Common myeloid progenitor, CD34-positive (primary cell): ENCODE data around the gene NT5C3A. TPM values are rescaled to one million over a fixed set of nuclear protein-coding genes. Genes with fewer than 3 reads are reported as not detected.

ENCODE experiments used
- CTCF ChIA-PET: fragments of 350-600 bp; sonication (Branson Sonifier 250); formaldehyde crosslinking; loops from one replicate; lab custom pipeline; 2021; ENCODE audit warnings: antibody characterized with exemption; lab: Charles Lee
- POLR2A ChIA-PET: fragments of 350-600 bp; sonication (Branson Sonifier 250); formaldehyde crosslinking; loops from one replicate; lab custom pipeline; 2021; ENCODE audit warnings: antibody characterized with exemption; lab: Charles Lee
- DNase-seq, 3 donors: peaks; one replicate each; pipeline versions ENCODE4 v3.0.0 to v3.0.0-alpha.2; 2013
- H3K27ac ChIP-seq, 2 experiments: 1 replicate in 1 of 2; 2 replicates in 1 of 2; pipeline ENCODE4 v1.7.0; 2013; ENCODE audit warnings: inconsistent platforms in 2 of 2, low read length in 2 of 2, mild to moderate bottlenecking in 2 of 2, low read depth in 1 of 2, moderate library complexity in 1 of 2; ENCODE audit not compliant: severe bottlenecking in 2 of 2, insufficient read depth in 1 of 2, poor library complexity in 1 of 2
- H3K27me3 ChIP-seq, 5 experiments: replicated peaks in 2 of 5; 1 replicate in 3 of 5; 2 replicates in 2 of 5; pipeline versions ENCODE4 v1.6.1 to v1.7.0; 2013; ENCODE audit warnings: low read length in 4 of 5, mild to moderate bottlenecking in 2 of 5, moderate library complexity in 2 of 5, inconsistent platforms in 1 of 5; ENCODE audit not compliant: insufficient read depth in 5 of 5, control insufficient read depth in 4 of 5
- H3K36me3 ChIP-seq, 4 experiments: 1 replicate in 2 of 4; 2 replicates in 2 of 4; pipeline versions ENCODE4 v1.6.1 to v1.7.0; 2013; ENCODE audit warnings: low read length in 3 of 4, control low read depth in 1 of 4, mild to moderate bottlenecking in 1 of 4; ENCODE audit not compliant: control insufficient read depth in 4 of 4, insufficient read depth in 4 of 4
- H3K4me1 ChIP-seq, 4 experiments: 1 replicate in 3 of 4; 2 replicates in 1 of 4; pipeline versions ENCODE4 v1.6.1 to v1.7.1; 2013; ENCODE audit warnings: low read length in 3 of 4, mild to moderate bottlenecking in 3 of 4, control low read depth in 1 of 4, inconsistent platforms in 1 of 4, moderate library complexity in 1 of 4; ENCODE audit not compliant: control insufficient read depth in 4 of 4, insufficient read depth in 4 of 4; ENCODE audit errors: control extremely low read depth in 1 of 4
- H3K4me3 ChIP-seq, 7 experiments: 1 replicate in 4 of 7; 2 replicates in 3 of 7; pipeline versions ENCODE4 v1.5.1 to v1.7.0; 2013; ENCODE audit warnings: mild to moderate bottlenecking in 7 of 7, low read length in 6 of 7, moderate library complexity in 6 of 7, inconsistent platforms in 2 of 7, low read depth in 2 of 7, control low read depth in 1 of 7; ENCODE audit not compliant: insufficient read depth in 4 of 7, control insufficient read depth in 1 of 7; ENCODE audit errors: extremely low read depth in 1 of 7
- H3K9me3 ChIP-seq, 5 experiments: 1 replicate in 4 of 5; 2 replicates in 1 of 5; pipeline versions ENCODE4 v1.6.1 to v1.7.1; 2013; ENCODE audit warnings: low read length in 4 of 5, mild to moderate bottlenecking in 2 of 5, inconsistent platforms in 1 of 5, low read depth in 1 of 5, moderate library complexity in 1 of 5; ENCODE audit not compliant: control insufficient read depth in 4 of 5, insufficient read depth in 2 of 5; ENCODE audit errors: control extremely low read depth in 1 of 5
- WGBS: methylation state at CpG from one replicate; pipeline ENCODE4 v1.1.5; 2013; ENCODE audit not compliant: insufficient coverage; 5-methylcytosine and 5-hydroxymethylcytosine counted together
- polyA plus RNA-seq: library from polyadenylated mRNA; unstranded; fragments of 120-200 nt; gene quantifications from one replicate; pipeline ENCODE4 v1.2.1, GENCODE V29; 2013

NT5C3A gene
- 96.9 TPM for polyA plus RNA-seq

DNA sequence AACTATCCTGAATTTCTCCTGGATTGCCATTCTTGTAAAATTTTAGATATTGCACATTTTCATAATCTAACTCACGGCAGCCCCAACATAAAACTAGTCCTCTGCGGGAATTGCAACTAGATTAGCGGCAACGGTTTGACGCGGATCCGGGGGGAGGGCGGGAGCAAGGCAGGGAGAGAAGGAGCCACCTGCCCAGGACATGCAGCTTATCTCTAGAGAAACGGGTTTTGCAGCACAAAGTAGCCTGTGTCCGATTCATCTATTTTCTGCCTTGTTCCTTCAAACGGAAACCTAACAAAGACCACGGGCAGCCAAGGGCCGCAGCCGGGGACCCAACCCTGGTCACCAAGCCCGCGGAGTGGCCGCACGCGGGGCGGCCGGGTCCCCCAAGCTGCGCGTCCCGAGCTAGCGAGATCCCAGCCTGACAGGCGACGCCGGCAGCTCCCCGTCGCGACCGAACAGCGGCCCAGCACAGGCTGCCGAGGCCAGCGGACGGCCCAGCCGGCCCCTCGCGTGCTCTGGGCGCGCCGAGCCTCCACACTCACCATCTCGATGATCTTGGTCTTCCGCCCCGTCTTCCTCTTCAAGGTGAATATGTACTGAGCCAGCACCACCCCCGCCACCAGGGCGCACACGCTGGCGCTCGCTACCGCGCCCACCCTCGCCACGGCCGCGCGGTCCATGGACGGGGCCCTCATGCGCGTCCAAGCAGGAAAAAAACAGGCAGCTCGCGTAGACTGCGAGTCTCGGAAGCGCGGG lies at the start of gene NT5C3A:
Gene NT5C3A (minus strand): TSS at position 754 of the 759 bp plus-strand sequence. CDS start 71 bp downstream, at position 683.
- peak within 1 kb of the TSS; percentile 92 to 99 (median 97) for H3K4me3 ChIP-seq
- peaks cover 0 to 4% (median 2%) of the 10 kb centered on the region in 5 experiments for H3K9me3 ChIP-seq
- H3K36me3 ChIP-seq = peaks cover 0 to 15% (median 3%) of the 10 kb centered on the region in 4 experiments
- no peaks in the 10 kb centered on the region for H3K27me3 ChIP-seq
- WGBS = 0% methylated on average over 54 of the region's 66 CpGs
- POLR2A ChIA-PET = interaction anchor here (0.6 to 1.4 kb wide), 2 partner anchors 8 to 16 kb away, joined by 4 to 7 read pairs; no protein-coding TSS in a partner anchor
- CTCF ChIA-PET = interaction anchor here (1.1 to 6.8 kb wide), 4 partner anchors 10 to 45 kb away, joined by 3 to 36 read pairs (median 15); partner anchors contain the start of gene RP9
- H3K27ac ChIP-seq = peak within 1 kb of the TSS; percentile 83 to 93
- DNase-seq = peak in 2 of 3 donors; percentile 20 to 35
- peaks cover 17 to 51% (median 33%) of the 10 kb centered on the region in 4 experiments for H3K4me1 ChIP-seq

DNA sequence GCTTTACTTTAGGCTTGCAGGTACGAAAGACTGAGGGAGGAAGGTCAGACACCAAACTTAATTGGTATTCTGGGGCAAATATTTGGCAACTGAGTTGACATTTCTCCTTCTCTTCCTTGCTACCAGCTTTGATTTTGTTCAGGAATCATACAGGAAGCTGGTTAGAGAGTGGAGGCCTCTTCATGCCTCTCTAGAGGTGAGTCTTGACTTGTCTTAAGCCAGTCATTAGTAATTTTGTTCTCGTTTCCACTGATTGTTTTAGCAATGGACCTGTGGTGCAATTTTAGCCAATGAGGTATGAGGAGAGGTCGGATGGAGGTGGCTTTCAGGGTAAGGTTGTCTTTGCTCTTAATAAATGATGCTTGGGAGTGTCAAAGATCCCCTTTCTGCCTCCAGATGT lies 49.0 kb upstream of the NT5C3A start:
- H3K4me1 ChIP-seq = peaks cover 15 to 27% (median 21%) of the 10 kb centered on the region in 4 experiments
- DNase-seq = no peak
- H3K9me3 ChIP-seq = no peaks in the 10 kb centered on the region
- WGBS = 94% methylated on average over 3 of the region's 3 CpGs
- CTCF ChIA-PET = interaction anchor here (5.2 kb wide), 1 partner anchor 266 kb away, joined by 51 read pairs; no protein-coding TSS in a partner anchor
- H3K27me3 ChIP-seq = no peaks in the 10 kb centered on the region
- no peaks in the 10 kb centered on the region for H3K36me3 ChIP-seq
- POLR2A ChIA-PET = no interaction called here
- H3K27ac ChIP-seq = no peak overlapping the region
- H3K4me3 ChIP-seq = no peak overlapping the region

- peak in 2 of 3 donors; percentile 12 to 14 for DNase-seq
- Histone ChIP-seq H3K4me3 (peak overlapping the region; percentile 48 to 98 (median 77)), H3K27me3 (no peaks in the 10 kb centered on the region), H3K4me1 (peaks cover 15 to 31% (median 21%) of the 10 kb centered on the region in 4 experiments), H3K36me3 (peaks cover 0 to 2% (median 0%) of the 10 kb centered on the region in 4 experiments), H3K9me3 (no peaks in the 10 kb centered on the region), H3K27ac (no peak overlapping the region)
- POLR2A ChIA-PET = interaction anchor here (0.5 kb wide), 1 partner anchor 18 kb away, joined by 4 read pairs; no protein-coding TSS in a partner anchor
- WGBS = 34% methylated on average over 6 of the region's 11 CpGs
- CTCF ChIA-PET = interaction anchor here (0.6 to 5.3 kb wide), 14 partner anchors 10 to 740 kb away, joined by 3 to 51 read pairs (median 3); partner anchors contain the start of gene BBS9
Measured at GRCh38 chr7:33109758-33110238, 47.2 kb upstream of the NT5C3A start.

DNA sequence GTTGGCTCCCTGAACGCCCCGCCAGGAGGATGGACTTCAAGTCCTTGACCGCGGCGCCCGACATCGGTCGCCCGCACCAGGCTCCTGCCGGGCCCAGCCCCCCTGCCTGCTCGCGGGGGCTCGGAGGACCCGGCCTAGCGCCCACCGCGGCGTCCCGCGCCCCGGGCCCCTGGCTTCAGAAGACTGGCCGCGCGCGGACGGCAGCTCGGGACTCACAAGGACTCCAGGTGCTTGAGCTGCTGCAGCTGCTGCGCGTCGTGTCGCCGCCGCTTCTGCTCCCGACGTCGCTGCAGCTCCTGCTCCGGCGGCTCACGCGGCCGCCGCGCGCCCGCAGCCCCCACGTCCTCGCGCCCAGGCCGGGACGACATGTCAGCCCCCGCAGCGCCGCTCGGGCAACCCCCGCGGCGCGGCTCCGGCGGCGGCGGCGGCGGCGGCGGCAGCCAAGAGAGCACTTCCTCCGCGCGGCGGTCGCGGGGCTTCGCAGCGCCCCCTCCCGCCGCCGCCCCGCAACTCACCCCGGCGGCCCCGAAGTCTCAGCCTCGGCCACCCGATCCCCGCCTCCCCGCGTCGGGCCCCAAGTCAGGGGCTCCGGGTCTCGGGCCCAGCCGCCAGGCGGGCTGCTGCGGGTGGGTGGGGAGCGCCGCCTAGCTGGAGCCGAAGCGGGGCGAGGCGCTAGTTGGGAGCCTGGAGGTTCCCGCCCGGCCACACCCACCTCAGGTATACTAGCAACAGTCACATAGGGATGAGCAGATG lies 46.6 kb upstream of the NT5C3A start, which contains the start of gene RP9:
Gene RP9 (minus strand): TSS at position 400 of the 753 bp plus-strand sequence. CDS start 32 bp downstream, at position 368.
- H3K4me1 ChIP-seq = peaks cover 15 to 31% (median 21%) of the 10 kb centered on the region in 4 experiments
- no peaks in the 10 kb centered on the region for H3K9me3 ChIP-seq
- peak within 1 kb of the TSS; percentile 83 to 98 (median 91) for H3K4me3 ChIP-seq
- DNase-seq = peak; percentile 84 to 92 (median 89)
- under 1% methylated on average over 89 of the region's 100 CpGs for WGBS
- no peaks in the 10 kb centered on the region for H3K27me3 ChIP-seq
- H3K36me3 ChIP-seq = peaks cover 0 to 3% (median under 1%) of the 10 kb centered on the region in 4 experiments
- ChIA-PET POLR2A (interaction anchor here (0.7 kb wide), 1 partner anchor 171 kb away, joined by 5 read pairs; no protein-coding TSS in a partner anchor), CTCF (interaction anchor here (0.8 to 5.3 kb wide), 31 partner anchors 10 to 344 kb away, joined by 3 to 51 read pairs (median 4); partner anchors contain the start of genes BBS9 and NT5C3A)
- H3K27ac ChIP-seq = peak within 1 kb of the TSS; percentile 75 to 82

GRCh38 chr7:33108554-33109004 lies 46.0 kb upstream of the NT5C3A start:
- peak; percentile 57 to 75 (median 68) for DNase-seq
- 1% methylated on average over 7 of the region's 10 CpGs for WGBS
- Histone ChIP-seq H3K36me3 (peaks cover 0 to 4% (median 2%) of the 10 kb centered on the region in 4 experiments), H3K27ac (peak overlapping the region; percentile 75 to 82), H3K27me3 (no peaks in the 10 kb centered on the region), H3K4me3 (peak overlapping the region; percentile 83 to 98 (median 91)), H3K4me1 (peaks cover 15 to 31% (median 21%) of the 10 kb centered on the region in 4 experiments), H3K9me3 (no peaks in the 10 kb centered on the region)
- POLR2A ChIA-PET = interaction anchor here (0.7 kb wide), 1 partner anchor 170 kb away, joined by 5 read pairs; no protein-coding TSS in a partner anchor
- CTCF ChIA-PET = interaction anchor here (0.8 to 5.3 kb wide), 36 partner anchors 9 to 609 kb away, joined by 3 to 51 read pairs (median 6); partner anchors contain the start of genes BBS9, FKBP9 and NT5C3A
